Endothelial cell of umbilical vein (primary cell): Measurements from ENCODE around the gene LGI4. TPM values are rescaled to one million over a fixed set of nuclear protein-coding genes. Genes with fewer than 3 reads are reported as not detected.

Experiments
- BruUV-seq: library from RNA; stranded (reverse); fragments of 400-500 nt; replicated peaks from 2 replicates; lab custom pipeline; 2021; lab: Mats Ljungman, UMichigan
- CTCF ChIA-PET: fragments of 300-600, 350-600 bp; sonication (Branson Sonifier 250); formaldehyde crosslinking; loops from one replicate; lab custom pipeline; 2021; ENCODE audit warnings: antibody characterized with exemption, inconsistent platforms; lab: Charles Lee
- POLR2A ChIA-PET: fragments of 300-600, 350-600 bp; sonication (Branson Sonifier 250); formaldehyde crosslinking; loops from one replicate; lab custom pipeline; 2021; ENCODE audit warnings: antibody characterized with exemption, inconsistent platforms; lab: Charles Lee
- DNase-seq: peaks from one replicate; pipeline ENCODE4 v3.0.0-alpha.2; 2011; ENCODE audit warnings: low read depth, low spot score
- FAIRE-seq: peaks from 2 replicates; lab custom pipeline; 2011; peaks lifted over from hg19 to GRCh38; lab: Jason Lieb, UNC
- H2AFZ ChIP-seq: 2 replicates; pipeline ENCODE4 v1.6.0; 2012; ENCODE audit warnings: low read depth, low read length, control low read depth, inconsistent platforms
- H3K27ac ChIP-seq: 2 replicates; pipeline ENCODE4 v1.5.1; 2011; ENCODE audit warnings: low read depth, mild to moderate bottlenecking, control low read depth, low read length, moderate library complexity; ENCODE audit not compliant: insufficient read depth
- H3K27me3 ChIP-seq, 2 experiments: 2 replicates each; pipeline versions ENCODE4 v1.6.0 to v1.6.1; 2011; ENCODE audit warnings: low read length in 2 of 2, mixed read lengths in 1 of 2; ENCODE audit not compliant: control insufficient read depth in 2 of 2, insufficient read depth in 2 of 2
- H3K36me3 ChIP-seq, 2 experiments: 2 replicates in 1 of 2; 3 replicates in 1 of 2; pipeline ENCODE4 v1.5.1; 2011; ENCODE audit warnings: low read length in 2 of 2, mild to moderate bottlenecking in 1 of 2, moderate library complexity in 1 of 2; ENCODE audit not compliant: control insufficient read depth in 2 of 2, insufficient read depth in 2 of 2; ENCODE audit errors: extremely low read depth in 1 of 2
- H3K4me1 ChIP-seq: 3 replicates; pipeline ENCODE4 v1.5.1; 2011; ENCODE audit warnings: mild to moderate bottlenecking, low read length; ENCODE audit not compliant: control insufficient read depth, insufficient read depth; ENCODE audit errors: extremely low read depth
- H3K4me2 ChIP-seq: 2 replicates; pipeline ENCODE4 v1.6.1; 2011; ENCODE audit warnings: low read length, control low read depth, mixed read lengths; ENCODE audit not compliant: insufficient read depth
- H3K4me3 ChIP-seq, 3 experiments: fragments of 200-600 bp in 1 of 3; sonication (generic), shearing (Covaris generic) in 1 of 3; replicated peaks in 1 of 3; 2 replicates each; pipeline ENCODE4 v1.5.1; 2011 to 2016; ENCODE audit warnings: control low read depth in 3 of 3, low read length in 3 of 3, mild to moderate bottlenecking in 2 of 3, inconsistent platforms in 1 of 3, low read depth in 1 of 3, moderate library complexity in 1 of 3; ENCODE audit not compliant: insufficient read depth in 1 of 3
- H3K79me2 ChIP-seq: 2 replicates; pipeline ENCODE4 v1.6.0; 2012; ENCODE audit warnings: low read length, inconsistent platforms; ENCODE audit not compliant: control insufficient read depth, insufficient read depth
- H3K9ac ChIP-seq: replicated peaks from 2 replicates; pipeline ENCODE3; 2011; ENCODE audit warnings: low read length, control low read depth; ENCODE audit not compliant: insufficient read depth; ENCODE audit errors: extremely low read depth
- H3K9me1 ChIP-seq: replicated peaks from 3 replicates; pipeline ENCODE4 v1.6.0; 2011; ENCODE audit warnings: mild to moderate bottlenecking, low read length; ENCODE audit not compliant: control insufficient read depth, insufficient read depth; ENCODE audit errors: extremely low read depth
- H3K9me3 ChIP-seq: replicated peaks from 2 replicates; pipeline ENCODE4 v1.5.1; 2012; ENCODE audit warnings: low read length, inconsistent platforms; ENCODE audit not compliant: control insufficient read depth, insufficient read depth
- H4K20me1 ChIP-seq: replicated peaks from 2 replicates; pipeline ENCODE3; 2011; ENCODE audit warnings: mild to moderate bottlenecking, low read length; ENCODE audit not compliant: control insufficient read depth, insufficient read depth; ENCODE audit errors: extremely low read depth
- CTCF ChIP-seq, 2 donors: IDR thresholded peaks; 1 replicate in 1 of 2; 2 replicates in 1 of 2; pipeline ENCODE4 v1.5.1; 2011; ENCODE audit warnings: low read length in 2 of 2, mild to moderate bottlenecking in 2 of 2, moderate library complexity in 2 of 2, control low read depth in 1 of 2, inconsistent platforms in 1 of 2, low read depth in 1 of 2; ENCODE audit not compliant: insufficient read depth in 1 of 2; ENCODE audit errors: extremely low read depth in 1 of 2
- EZH2 ChIP-seq: IDR thresholded peaks from 2 replicates; pipeline ENCODE4 v1.6.1; 2012; ENCODE audit warnings: borderline replicate concordance, low read depth, mild to moderate bottlenecking, moderate library complexity, low read length, inconsistent platforms; ENCODE audit not compliant: severe bottlenecking
- FOS ChIP-seq: IDR thresholded peaks from 2 replicates; pipeline ENCODE4 v1.6.1; 2011; ENCODE audit warnings: mild to moderate bottlenecking, low read length, moderate library complexity, borderline replicate concordance; ENCODE audit not compliant: insufficient read depth
- GATA2 ChIP-seq: IDR thresholded peaks from 2 replicates; pipeline ENCODE4 v1.7.0; 2011; ENCODE audit warnings: low read depth, mild to moderate bottlenecking, moderate library complexity, mixed read lengths, low read length; ENCODE audit not compliant: insufficient read length, insufficient read depth
- JUN ChIP-seq: IDR thresholded peaks from 2 replicates; pipeline ENCODE4 v1.6.1; 2011; ENCODE audit warnings: borderline replicate concordance, low read depth; ENCODE audit not compliant: insufficient read length, insufficient read depth
- MAX ChIP-seq: IDR thresholded peaks from 2 replicates; pipeline ENCODE4 v1.6.1; 2011; ENCODE audit not compliant: insufficient read depth, insufficient read length
- MYC ChIP-seq: IDR thresholded peaks from one replicate; pipeline ENCODE4 v1.6.1; 2011; ENCODE audit warnings: mild to moderate bottlenecking, low read depth, low read length
- POLR2A ChIP-seq: IDR thresholded peaks from 2 replicates; pipeline ENCODE4 v1.6.1; 2012; ENCODE audit warnings: low read depth, mild to moderate bottlenecking, control low read depth, low read length
- POLR2AphosphoS5 ChIP-seq: IDR thresholded peaks from 2 replicates; pipeline ENCODE4 v1.6.1; 2012; ENCODE audit warnings: low read depth, mild to moderate bottlenecking, control low read depth, low read length, moderate library complexity; ENCODE audit not compliant: insufficient read depth
- dilution Hi-C: fragments of 300-500 bp; cut with MboI; formaldehyde crosslinking; loops from one replicate; pipeline ENCODE4 v1.15.0; 2019; ENCODE audit warnings: low sequenced_read_pairs; ENCODE audit not compliant: extremely low pct_ligation_motif_present
- intact Hi-C: fragments of 100-400 bp; cut with micrococcal nuclease; formaldehyde crosslinking; loops from one replicate; pipeline ENCODE4 v1.10.0; 2022
- polyA plus RNA-seq, 4 experiments: library from polyadenylated mRNA; depleted of rRNA in 3 of 4; stranded (reverse) in 3 of 4; unstranded in 1 of 4; fragments of >200 nt; gene quantifications; 2 replicates each; pipeline versions ENCODE4 v1.2.1 to v1.2.3, GENCODE V29; 2011 to 2012; ENCODE audit warnings: missing spikeins in 1 of 4
- total RNA-seq: library from RNA; stranded (reverse); gene quantifications from 2 replicates; pipeline ENCODE4 v1.2.3, GENCODE V29; 2021

LGI4 gene
- total and polyA plus RNA-seq, 2 donors (not counting 3 experiments of a cell fraction or from before 2014, with no cell fraction given) = not detected

- H3K4me2 ChIP-seq = no peak overlapping the region
- H3K79me2 ChIP-seq = no peaks in the 10 kb centered on the region
- no peak overlapping the region for H3K9ac ChIP-seq
- BruUV-seq = no TSS peak
- DNase-seq = no peak
- H3K27ac ChIP-seq = no peak overlapping the region
- H3K4me3 ChIP-seq = no peak overlapping the region
- dilution Hi-C loops = no loop called here
- no peaks in the 10 kb centered on the region for H3K27me3 ChIP-seq
- intact Hi-C loops = no loop called here
- POLR2A ChIA-PET = no interaction called here
- H3K9me3 ChIP-seq = no peaks in the 10 kb centered on the region
- no peak for FAIRE-seq
- no peaks in the 10 kb centered on the region for H4K20me1 ChIP-seq
- CTCF ChIA-PET = no interaction called here
- TF ChIP-seq FOS (no peak), JUN (no peak), CTCF (IDR thresholded peaks at IDR 0.05; ENCODE audit: extremely low read depth in 1 of 2, insufficient read depth in 1 of 2, low read depth in 1 of 2, low read length in 2 of 2) (no peak), POLR2A (no peak), EZH2 (no peak), POLR2AphosphoS5 (no peak), GATA2 (no peak), MAX (no peak), MYC (no peak)
- no peaks in the 10 kb centered on the region for H3K4me1 ChIP-seq
- H3K36me3 ChIP-seq = no peaks in the 10 kb centered on the region
- no peak overlapping the region for H2AFZ ChIP-seq
- no peaks in the 10 kb centered on the region for H3K9me1 ChIP-seq
Observed at GRCh38 chr19:35105047-35105410, 29.8 kb downstream of the LGI4 start.
